ENCODE results near the gene PPP3CA. TPM values are rescaled to one million over a fixed set of nuclear protein-coding genes. Genes with fewer than 3 reads are reported as not detected.

PPP3CA gene
- total and polyA plus RNA-seq, 2 donors (not counting 1 experiment from before 2014, with no cell fraction given): 66.4 to 79.3 TPM

GRCh38 chr4:101262683-101263082, 84.6 kb downstream of the PPP3CA start:
- H3K9me3 ChIP-seq (ENCODE audit: control insufficient read depth, insufficient read depth, low read depth, low read length): no peaks in the 10 kb centered on the region
- no peak overlapping the region for H3K9ac ChIP-seq (ENCODE audit: insufficient read depth, low read length)
- no peak overlapping the region for H3K4me2 ChIP-seq (ENCODE audit: extremely low read depth, insufficient read depth, low read length)
- no peaks in the 10 kb centered on the region for H3K36me3 ChIP-seq (ENCODE audit: control insufficient read depth, insufficient read depth, low read length)
- DNase-seq (ENCODE audit: low read depth in 2 of 2): no peak
- H3K4me1 ChIP-seq (ENCODE audit: control insufficient read depth, extremely low read depth, insufficient read depth, low read length): no peaks in the 10 kb centered on the region
- H4K20me1 ChIP-seq (ENCODE audit: control insufficient read depth, extremely low read depth, insufficient read depth, low read length): peaks cover 2% of the 10 kb centered on the region
- no peak overlapping the region for H3K4me3 ChIP-seq (replicated peaks in 1 of 4; ENCODE audit: control extremely low read depth in 1 of 4, insufficient read depth in 1 of 4, low read depth in 3 of 4, low read length in 4 of 4)
- no peaks in the 10 kb centered on the region for H3K27me3 ChIP-seq (ENCODE audit: control insufficient read depth, insufficient read depth, low read length)
- H2AFZ ChIP-seq (ENCODE audit: low read length): no peak overlapping the region
- peaks cover 38% of the 10 kb centered on the region for H3K79me2 ChIP-seq (ENCODE audit: control insufficient read depth, insufficient read depth, low read length)
- no peak overlapping the region for H3K27ac ChIP-seq (ENCODE audit: insufficient read depth, low read length)
- no peak for TF ChIP-seq EZH2 (IDR thresholded peaks at IDR 0.05; ENCODE audit: low read length, missing control alignments)
- no peak for TF ChIP-seq CTCF (conservative IDR thresholded peaks at IDR 0.05 in 1 of 2, IDR thresholded peaks at IDR 0.05 in 1 of 2; ENCODE audit: low read depth in 1 of 2, low read length in 2 of 2)

GRCh38 chr4:101259876-101260275, 87.5 kb downstream of the PPP3CA start:
- H3K27me3 ChIP-seq (ENCODE audit: control insufficient read depth, insufficient read depth, low read length): no peaks in the 10 kb centered on the region
- peaks cover 43% of the 10 kb centered on the region for H3K79me2 ChIP-seq (ENCODE audit: control insufficient read depth, insufficient read depth, low read length)
- TF ChIP-seq EZH2 (IDR thresholded peaks at IDR 0.05; ENCODE audit: low read length, missing control alignments) (no peak), CTCF (conservative IDR thresholded peaks at IDR 0.05 in 1 of 2, IDR thresholded peaks at IDR 0.05 in 1 of 2; ENCODE audit: low read depth in 1 of 2, low read length in 2 of 2) (no peak)
- peak overlapping the region; percentile 69 for H3K4me2 ChIP-seq (ENCODE audit: extremely low read depth, insufficient read depth, low read length)
- peak; percentile 19 to 53 for DNase-seq (ENCODE audit: low read depth in 2 of 2)
- no peaks in the 10 kb centered on the region for H3K4me1 ChIP-seq (ENCODE audit: control insufficient read depth, extremely low read depth, insufficient read depth, low read length)
- no peak overlapping the region for H3K27ac ChIP-seq (ENCODE audit: insufficient read depth, low read length)
- peaks cover 2% of the 10 kb centered on the region for H4K20me1 ChIP-seq (ENCODE audit: control insufficient read depth, extremely low read depth, insufficient read depth, low read length)
- no peak overlapping the region for H2AFZ ChIP-seq (ENCODE audit: low read length)
- H3K4me3 ChIP-seq (replicated peaks in 1 of 4; ENCODE audit: control extremely low read depth in 1 of 4, insufficient read depth in 1 of 4, low read depth in 3 of 4, low read length in 4 of 4): peak overlapping the region in 1 of 4 experiments; percentile 3
- H3K9ac ChIP-seq (ENCODE audit: insufficient read depth, low read length): no peak overlapping the region
- H3K36me3 ChIP-seq (ENCODE audit: control insufficient read depth, insufficient read depth, low read length): no peaks in the 10 kb centered on the region
- H3K9me3 ChIP-seq (ENCODE audit: control insufficient read depth, insufficient read depth, low read depth, low read length): no peaks in the 10 kb centered on the region

GRCh38 chr4:101258883-101259282, 88.4 kb downstream of the PPP3CA start:
- Histone ChIP-seq H4K20me1 (ENCODE audit: control insufficient read depth, extremely low read depth, insufficient read depth, low read length) (peaks cover 2% of the 10 kb centered on the region), H3K27me3 (ENCODE audit: control insufficient read depth, insufficient read depth, low read length) (no peaks in the 10 kb centered on the region), H3K4me2 (ENCODE audit: extremely low read depth, insufficient read depth, low read length) (no peak overlapping the region), H3K79me2 (ENCODE audit: control insufficient read depth, insufficient read depth, low read length) (peaks cover 41% of the 10 kb centered on the region), H3K4me3 (replicated peaks in 1 of 4; ENCODE audit: control extremely low read depth in 1 of 4, insufficient read depth in 1 of 4, low read depth in 3 of 4, low read length in 4 of 4) (no peak overlapping the region), H3K9me3 (ENCODE audit: control insufficient read depth, insufficient read depth, low read depth, low read length) (no peaks in the 10 kb centered on the region), H3K4me1 (ENCODE audit: control insufficient read depth, extremely low read depth, insufficient read depth, low read length) (no peaks in the 10 kb centered on the region), H3K9ac (ENCODE audit: insufficient read depth, low read length) (no peak overlapping the region), H3K36me3 (ENCODE audit: control insufficient read depth, insufficient read depth, low read length) (no peaks in the 10 kb centered on the region), H2AFZ (ENCODE audit: low read length) (no peak overlapping the region), H3K27ac (ENCODE audit: insufficient read depth, low read length) (no peak overlapping the region)
- DNase-seq (ENCODE audit: low read depth in 2 of 2): peak in 1 of 2 donors; percentile 45
- TF ChIP-seq EZH2 (IDR thresholded peaks at IDR 0.05; ENCODE audit: low read length, missing control alignments): no peak
- TF ChIP-seq CTCF (conservative IDR thresholded peaks at IDR 0.05 in 1 of 2, IDR thresholded peaks at IDR 0.05 in 1 of 2; ENCODE audit: low read depth in 1 of 2, low read length in 2 of 2): no peak
